CD4-positive, alpha-beta T cell treated with Interleukin-15 for 1 hour (primary cell): Measurements from ENCODE around the gene JAKMIP1.
A peak's percentile ranks its signal among the peaks of the same experiment; 100 is the strongest.

Experiments
- DNase-seq: peaks from one replicate; pipeline ENCODE4 v3.0.0-alpha.2; 2020

Gene JAKMIP1

GRCh38 chr4:6199422-6199921 is 877 bp downstream of the JAKMIP1 start:
- no peak for DNase-seq

- DNase-seq: no peak
Measured at GRCh38 chr4:6198768-6199421, 1.5 kb downstream of the JAKMIP1 start.

DNA sequence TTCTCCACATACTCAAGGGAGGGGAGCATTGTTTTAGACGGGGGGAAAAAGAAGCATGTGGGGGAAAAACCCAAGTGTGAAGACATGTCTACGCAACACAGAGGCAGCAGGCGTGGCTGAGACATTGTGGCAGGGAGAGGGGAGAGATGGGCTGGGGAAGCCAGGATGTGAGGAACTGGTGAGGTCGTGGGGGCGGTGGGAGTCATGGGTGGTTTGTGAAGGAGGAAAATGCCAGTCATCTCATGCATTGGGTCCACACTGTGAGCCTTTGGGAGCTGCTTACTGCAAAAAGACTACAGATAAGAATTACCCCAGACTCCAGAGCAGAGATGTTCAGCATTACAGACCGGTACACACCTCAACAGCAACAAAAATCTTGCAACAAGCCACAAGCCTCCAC is 2.1 kb downstream of the JAKMIP1 start:
- DNase-seq: peak; percentile 46

DNA sequence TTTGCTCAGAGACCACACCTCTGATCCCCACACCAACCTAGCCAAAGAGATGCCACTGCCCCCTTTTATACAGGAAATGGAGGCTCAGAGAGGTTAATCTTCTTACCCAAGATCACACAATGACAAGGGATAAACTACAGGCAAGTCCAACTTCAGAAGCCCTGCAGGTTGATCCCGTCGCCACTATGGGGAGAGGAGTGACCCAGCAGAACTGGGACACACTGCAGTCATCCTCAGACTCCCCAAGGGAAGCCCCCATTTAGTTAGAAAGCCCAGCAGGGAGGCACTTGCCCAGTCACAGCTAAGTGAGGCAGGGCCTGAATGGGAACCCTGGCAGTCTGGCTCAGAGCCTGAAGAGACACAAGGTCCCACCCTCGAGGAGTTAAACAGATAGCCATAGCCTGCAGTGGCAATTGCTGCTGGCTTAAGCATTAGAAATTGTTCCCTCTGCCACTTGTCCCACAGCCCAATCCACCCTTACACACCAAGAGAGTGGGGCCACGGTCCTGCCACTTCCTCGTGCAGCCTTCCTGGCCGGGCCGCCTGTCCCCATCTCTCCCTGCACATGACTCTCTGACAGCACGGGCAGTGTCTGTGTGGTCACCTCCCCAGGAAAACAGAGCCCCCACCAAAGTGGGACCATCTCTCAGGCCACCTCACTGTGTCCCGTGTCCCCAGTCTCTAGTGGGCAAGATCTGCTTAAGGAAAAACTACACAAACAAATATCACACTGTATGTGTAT is 2.7 kb downstream of the JAKMIP1 start:
- DNase-seq: no peak

DNA sequence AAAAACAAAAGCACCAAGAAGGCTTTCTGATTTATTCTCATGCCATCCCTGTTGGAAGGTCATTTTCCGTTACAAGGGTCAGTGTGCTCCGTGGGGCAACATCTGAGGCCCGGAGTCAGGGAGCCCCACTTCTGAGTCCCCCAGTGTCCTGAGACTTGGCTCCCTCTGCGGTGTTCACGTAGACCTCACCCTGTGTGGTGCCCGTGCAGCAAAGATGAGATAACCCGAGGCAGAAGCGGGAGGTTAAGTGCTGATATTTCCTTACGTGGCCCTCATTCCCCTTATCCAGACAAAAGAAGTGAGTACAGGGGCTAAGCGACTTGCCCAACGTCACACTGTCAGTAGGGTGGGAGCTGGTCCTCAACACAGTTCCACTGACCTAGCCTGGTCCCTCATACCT is 3.5 kb downstream of the JAKMIP1 start:
- no peak for DNase-seq

DNA sequence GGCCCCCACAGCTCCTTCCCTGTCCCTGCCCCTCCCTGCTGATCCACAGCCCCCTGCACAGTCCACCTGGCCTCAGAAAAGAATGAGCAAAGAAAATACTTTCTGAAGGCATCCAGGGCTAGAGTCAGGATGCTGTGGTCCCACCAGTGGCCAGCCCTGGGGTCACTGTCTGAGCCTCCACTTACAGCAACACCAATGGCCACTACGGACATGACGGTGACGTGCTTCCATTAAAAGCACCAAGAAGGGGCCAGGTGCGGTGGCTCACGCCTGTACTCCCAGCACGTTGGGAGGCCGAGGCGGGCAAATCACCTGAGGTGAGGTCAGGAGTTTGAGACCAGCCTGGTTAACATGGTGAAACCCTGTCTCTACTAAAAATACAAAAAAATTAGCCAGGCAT is 4.0 kb downstream of the JAKMIP1 start:
- no peak for DNase-seq

DNA sequence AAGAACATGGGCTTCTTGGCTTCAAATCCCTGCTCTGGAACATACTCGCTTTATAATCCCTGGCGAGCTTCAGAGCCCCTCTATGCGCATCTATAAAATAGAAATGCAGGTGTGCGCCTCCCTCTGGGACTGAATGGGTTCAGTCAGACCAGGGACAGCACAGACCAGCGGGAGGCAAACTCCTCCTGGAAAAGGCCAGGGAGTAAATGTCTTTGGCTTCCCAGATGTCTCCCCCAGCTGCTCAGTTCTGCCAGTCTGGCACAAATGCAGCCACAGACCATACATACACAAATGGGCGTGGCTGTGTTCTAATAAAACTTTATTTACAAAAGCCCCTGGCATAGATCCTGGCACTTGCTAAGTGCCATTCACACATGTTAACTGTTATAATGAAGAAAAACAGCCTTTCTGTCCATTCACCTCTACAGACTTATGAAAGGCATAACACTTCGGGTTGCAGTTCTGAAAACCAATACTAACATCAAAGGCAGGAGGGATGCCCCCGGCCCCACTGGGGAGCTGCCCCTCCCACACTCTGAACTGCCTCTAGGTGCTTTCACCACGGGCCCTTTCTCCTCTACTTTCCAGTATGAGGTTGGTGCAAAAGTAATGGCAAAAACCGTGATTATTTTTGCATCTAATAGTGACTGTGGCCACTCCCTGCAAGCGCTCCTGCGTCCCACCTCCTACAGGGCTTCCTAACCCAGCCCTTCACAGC is 4.6 kb downstream of the JAKMIP1 start:
- no peak for DNase-seq

DNA sequence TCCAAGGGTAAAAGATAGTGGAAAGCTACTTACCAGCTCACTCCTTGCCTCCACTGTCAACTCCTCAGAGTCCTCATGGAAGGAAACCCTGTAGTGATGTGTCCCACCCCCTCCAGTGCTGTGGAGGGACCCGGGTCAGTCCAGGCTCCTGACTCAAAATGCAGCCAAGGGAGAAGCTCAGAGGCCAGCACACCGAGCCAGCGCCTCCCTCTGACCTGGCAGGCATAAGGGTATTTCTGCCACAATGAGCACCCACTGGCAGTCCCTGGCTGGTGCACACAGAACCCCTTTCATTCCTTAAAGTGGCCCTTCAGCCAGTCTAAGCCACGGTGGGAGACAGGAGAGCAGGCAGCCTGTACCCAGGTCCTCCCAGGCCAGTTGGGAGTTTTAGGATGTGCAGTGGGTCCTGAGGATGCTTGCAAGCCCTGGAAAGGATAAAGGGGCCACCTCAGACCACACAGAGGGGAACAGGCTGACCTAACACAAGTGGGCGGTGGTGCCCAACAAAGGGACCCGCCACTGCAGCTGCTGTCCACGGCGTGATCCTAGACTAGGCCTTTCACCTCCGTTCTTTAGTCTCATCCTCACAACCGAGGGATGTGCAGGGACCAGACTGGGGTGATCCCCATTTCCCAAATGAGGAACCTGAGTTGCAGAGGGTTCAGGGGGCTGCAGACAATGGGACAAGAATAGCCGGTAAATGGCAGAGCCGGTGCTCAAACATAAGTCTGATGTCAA is 5.7 kb downstream of the JAKMIP1 start:
- DNase-seq: no peak

DNA sequence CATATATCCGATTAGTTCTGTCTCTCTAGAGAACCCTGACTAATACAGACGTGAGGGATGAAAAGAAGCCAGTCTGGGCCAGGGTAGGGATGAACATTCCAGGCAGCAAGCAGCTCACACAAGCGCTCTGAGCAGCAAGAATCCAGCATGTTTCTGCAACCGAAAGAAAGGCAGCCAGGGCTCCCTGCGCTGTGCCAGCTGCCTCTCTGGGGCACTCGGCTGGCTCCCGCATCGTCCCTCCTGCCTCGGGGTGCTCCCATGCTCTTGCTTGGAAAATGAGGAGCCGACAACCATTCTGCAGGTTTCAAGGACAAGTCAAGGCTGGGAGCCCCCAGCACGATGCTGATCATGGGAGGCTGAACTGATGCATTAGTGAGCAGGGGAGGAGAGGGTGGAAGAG is 7.0 kb downstream of the JAKMIP1 start:
- DNase-seq: no peak

DNA sequence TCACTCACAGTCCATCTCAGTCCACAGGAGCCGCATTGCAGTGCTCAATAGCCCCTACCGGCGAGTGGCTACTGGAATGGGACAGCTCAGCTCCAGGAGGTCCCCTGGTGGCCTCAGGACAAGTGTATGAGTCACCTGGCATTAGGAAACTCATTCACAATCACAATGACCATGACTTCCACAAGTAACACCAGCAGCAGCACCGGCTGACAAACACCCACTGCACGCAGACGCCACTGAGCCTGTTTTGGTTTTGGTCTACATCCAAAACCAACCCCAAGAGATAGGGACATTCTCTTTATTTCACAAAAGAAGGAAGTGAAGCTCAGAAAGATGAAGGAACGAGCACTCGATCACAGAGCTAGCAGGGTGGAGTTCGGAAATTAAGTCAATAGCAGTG is 8.1 kb downstream of the JAKMIP1 start:
- DNase-seq: no peak

DNA sequence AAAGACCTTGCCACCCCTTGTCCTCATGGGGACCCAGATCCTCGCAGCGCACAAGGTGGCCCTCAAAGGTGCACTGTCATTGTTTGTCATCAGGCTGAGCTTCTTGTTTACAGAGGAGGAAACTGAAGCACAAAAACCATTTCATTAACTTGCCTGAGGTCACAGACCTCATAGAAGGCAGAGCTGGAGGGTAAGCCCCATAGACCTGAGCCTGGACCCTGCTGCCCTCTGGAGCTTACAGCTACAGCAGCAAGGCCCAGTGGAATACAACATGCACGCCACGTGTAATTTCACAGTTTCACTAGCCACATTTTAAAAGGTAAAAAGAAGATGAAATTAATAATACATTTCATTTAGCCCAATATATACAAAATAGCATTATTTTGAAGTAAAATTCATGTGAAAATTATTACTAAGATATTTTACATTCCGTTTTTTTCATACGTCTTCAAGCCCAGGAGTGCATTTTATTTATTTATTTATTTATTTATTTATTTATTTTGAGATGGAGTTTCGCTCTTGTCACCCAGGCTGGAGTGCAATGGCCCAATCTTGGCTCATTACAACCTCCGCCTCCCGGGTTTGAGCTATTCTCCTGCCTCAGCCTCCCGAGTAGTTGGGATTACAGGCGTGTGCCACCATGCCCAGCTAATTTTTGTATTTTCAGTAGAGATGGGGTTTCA is 8.8 kb downstream of the JAKMIP1 start:
- no peak for DNase-seq

GRCh38 chr4:6190486-6190885 is 9.9 kb downstream of the JAKMIP1 start:
- DNase-seq: no peak

GRCh38 chr4:6189511-6189910 is 10.8 kb downstream of the JAKMIP1 start:
- DNase-seq: no peak

DNA sequence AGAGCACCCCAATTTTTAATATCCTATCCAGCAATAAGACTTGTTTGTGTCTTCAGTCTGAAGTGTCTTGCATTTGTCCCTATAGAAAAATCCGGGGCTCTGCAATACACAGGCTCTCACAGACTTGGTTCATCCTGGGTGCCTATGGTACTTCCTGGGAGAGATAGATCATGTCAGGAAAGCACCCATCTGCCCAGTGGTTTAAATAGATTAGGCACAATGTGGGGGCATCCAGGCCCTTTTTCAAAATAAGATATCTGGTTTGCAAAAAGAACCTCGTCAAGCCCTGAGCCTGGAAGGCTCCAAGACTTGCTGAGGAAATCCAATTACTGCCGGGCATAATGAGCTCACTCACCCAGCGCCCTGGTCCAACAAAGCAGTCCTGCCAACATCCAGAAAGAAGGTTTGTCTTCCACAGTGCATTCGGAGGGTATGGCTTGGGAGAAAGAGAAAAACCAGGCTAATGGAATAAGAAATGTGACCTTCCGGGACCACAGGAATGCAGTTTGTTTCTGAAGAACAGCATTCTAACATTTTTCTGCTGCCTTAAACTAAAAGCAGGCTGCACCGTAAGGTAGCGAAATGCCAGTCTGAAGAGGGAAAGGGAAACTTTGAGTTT is 11.6 kb downstream of the JAKMIP1 start:
- no peak for DNase-seq

GRCh38 chr4:6184169-6184568 is 16.2 kb downstream of the JAKMIP1 start:
- no peak for DNase-seq

DNA sequence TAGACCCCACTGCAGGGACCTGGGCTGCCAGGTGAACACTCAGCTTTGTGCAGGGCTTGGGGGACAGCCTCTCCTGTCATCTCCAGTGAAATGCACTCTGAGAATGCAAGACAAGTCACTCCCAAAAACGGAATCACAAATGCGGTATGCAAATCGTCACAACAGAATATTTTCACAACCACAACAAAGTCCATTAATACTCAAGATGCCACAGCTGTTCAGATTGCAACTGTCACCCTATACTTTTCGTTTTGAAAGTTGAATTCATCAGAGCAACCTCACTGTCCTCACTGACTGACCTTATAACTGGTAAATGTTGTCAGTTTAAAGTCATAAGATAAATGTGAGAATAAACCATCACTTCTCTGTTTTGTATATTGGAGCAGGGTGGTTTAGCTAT is 16.6 kb downstream of the JAKMIP1 start:
- DNase-seq: no peak

- no peak for DNase-seq
Measured at GRCh38 chr4:6182376-6183280, 17.7 kb downstream of the JAKMIP1 start.

DNA sequence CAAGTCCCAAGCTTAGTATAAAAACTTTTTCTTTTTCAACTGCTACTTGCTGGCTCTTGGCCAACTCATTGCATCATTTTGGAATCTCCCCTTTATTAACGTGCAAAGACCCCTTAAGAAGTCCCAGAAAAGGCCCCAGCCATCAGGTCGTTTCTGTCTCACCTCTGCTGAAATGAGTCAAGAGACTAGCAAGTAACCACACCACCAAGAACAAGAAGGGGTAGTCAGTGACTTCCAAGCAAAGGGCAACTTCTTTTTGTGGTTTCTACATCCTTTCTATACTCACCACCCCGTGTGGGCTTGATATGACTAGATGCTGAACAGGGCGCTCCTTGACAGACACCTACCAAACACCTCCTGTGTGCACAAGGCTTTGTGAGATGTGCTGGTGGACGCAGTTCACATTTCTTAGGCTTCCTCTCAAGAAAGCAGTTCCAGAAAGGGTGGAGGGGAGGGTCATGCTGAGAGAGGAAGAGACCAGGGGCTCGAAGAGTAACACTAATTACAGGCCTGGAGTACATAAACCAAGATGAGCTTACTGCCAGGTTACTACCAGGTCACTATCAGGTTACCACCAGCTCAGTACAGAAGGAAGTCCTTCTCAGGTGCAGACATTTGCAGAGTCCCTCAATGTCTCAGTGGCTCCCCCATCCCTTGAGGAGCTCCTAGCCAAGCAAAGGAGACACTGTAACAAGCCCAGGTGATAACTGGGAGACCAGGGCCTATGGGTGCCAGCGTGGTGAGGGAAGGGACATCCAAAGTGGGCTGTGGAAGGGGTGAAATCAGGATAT is 19.3 kb downstream of the JAKMIP1 start:
- peak; percentile 52 for DNase-seq

DNA sequence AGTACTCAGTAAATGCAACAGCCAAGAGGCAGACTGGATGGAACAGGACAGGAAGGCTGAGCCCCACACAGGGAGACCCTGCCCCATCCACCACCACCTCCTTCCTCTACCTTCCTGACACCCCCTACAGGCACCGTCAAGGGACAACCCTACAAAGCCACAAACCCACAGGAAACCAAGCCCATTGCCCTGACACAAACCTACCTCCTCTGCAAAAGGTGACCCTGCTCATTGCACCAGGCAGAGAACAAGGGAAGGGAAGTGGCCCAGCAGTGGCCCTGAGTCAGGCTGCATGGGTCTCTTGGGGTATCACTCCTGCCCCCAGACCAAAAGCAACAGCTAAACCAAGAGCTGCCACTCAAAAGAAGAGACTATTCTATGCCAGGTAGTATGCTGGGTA is 21.0 kb downstream of the JAKMIP1 start:
- no peak for DNase-seq

GRCh38 chr4:6178757-6179156 is 21.6 kb downstream of the JAKMIP1 start:
- DNase-seq: no peak
